ENCODE measurements around the gene BACH2. TPM values are rescaled to one million over a fixed set of nuclear protein-coding genes. Genes with fewer than 3 reads are reported as not detected.

The BACH2 gene
- polyA plus RNA-seq, 2 of the 4 experiments (the other 2 are of a cell fraction), result 0.01 to 0.36 TPM

GRCh38 chr6:89932245-89932802 lies 364.3 kb downstream of the BACH2 start:
- POLR2A ChIA-PET, result no interaction called here
- no peaks in the 10 kb centered on the region for H3K9me3 ChIP-seq
- TF ChIP-seq CHD4 (IDR thresholded peaks at IDR 0.05; ENCODE audit: borderline replicate concordance) (no peak), E2F6 (IDR thresholded peaks at IDR 0.05; ENCODE audit: borderline replicate concordance, low read depth) (no peak)
- H3K4me1 ChIP-seq, result peaks cover 8% of the 10 kb centered on the region; the same call in 2 of the 3 replicates
- H3K4me2 ChIP-seq, result no peak overlapping the region
- no peak overlapping the region for H3K4me3 ChIP-seq
- no peak overlapping the region for H3K27ac ChIP-seq
- DNase-seq (ENCODE audit: low read depth in 1 of 2, low spot score in 1 of 2) (no peak), FAIRE-seq (no peak), ATAC-seq (no peak)
- CTCF ChIA-PET, result interaction anchor here (0.9 kb wide), 1 partner anchor 11 kb away, joined by 3 read pairs; no protein-coding TSS in a partner anchor
- WGBS (ENCODE audit: missing lambda C conversion rate), result 80% methylated on average over 20 of the region's 22 CpGs

GRCh38 chr6:89930789-89931188 lies 365.9 kb downstream of the BACH2 start:
- CTCF ChIA-PET, result interaction anchor here (1.7 kb wide), 1 partner anchor 10 kb away, joined by 15 read pairs; no protein-coding TSS in a partner anchor
- Histone ChIP-seq H3K27ac (no peak overlapping the region), H3K4me2 (no peak overlapping the region), H3K4me3 (no peak overlapping the region), H3K9me3 (no peaks in the 10 kb centered on the region), H3K4me1 (peaks cover 8% of the 10 kb centered on the region; the same call in 2 of the 3 replicates)
- ATAC-seq (no peak), FAIRE-seq (no peak), DNase-seq (ENCODE audit: low read depth in 1 of 2, low spot score in 1 of 2) (no peak)
- TF ChIP-seq CBX2 (IDR thresholded peaks at IDR 0.05; ENCODE audit: borderline replicate concordance, low read depth), result no peak
- no peak for TF ChIP-seq CBX8 (IDR thresholded peaks at IDR 0.05)
- TF ChIP-seq CEBPB (IDR thresholded peaks at IDR 0.05), result no peak
- no peak for TF ChIP-seq NR3C1 (IDR thresholded peaks at IDR 0.05)
- no peak for TF ChIP-seq BCL3 (IDR thresholded peaks at IDR 0.05)
- TF ChIP-seq ZFP36 (IDR thresholded peaks at IDR 0.05; ENCODE audit: borderline replicate concordance, partially characterized antibody), result no peak
- no peak for TF ChIP-seq HOXA7 (CRISPR knock-in tag; IDR thresholded peaks at IDR 0.05)
- no peak for TF ChIP-seq KDM5A (IDR thresholded peaks at IDR 0.05)
- TF ChIP-seq MAZ (IDR thresholded peaks at IDR 0.05; ENCODE audit: borderline replicate concordance, low read depth, low read length), result no peak
- TF ChIP-seq TFCP2L1 (CRISPR knock-in tag; IDR thresholded peaks at IDR 0.05), result no peak
- no peak for TF ChIP-seq E2F6 (IDR thresholded peaks at IDR 0.05; ENCODE audit: borderline replicate concordance, low read depth)
- POLR2A ChIA-PET, result no interaction called here
- WGBS (ENCODE audit: missing lambda C conversion rate), result 71% methylated on average over 5 of the region's 5 CpGs

GRCh38 chr6:89928604-89929003 lies 368.0 kb downstream of the BACH2 start:
- peaks cover 8% of the 10 kb centered on the region; the same call in 2 of the 3 replicates for H3K4me1 ChIP-seq
- H3K4me2 ChIP-seq, result no peak overlapping the region
- POLR2A ChIA-PET, result no interaction called here
- CTCF ChIA-PET, result no interaction called here
- no peak overlapping the region for H3K27ac ChIP-seq
- TF ChIP-seq ZFP36 (IDR thresholded peaks at IDR 0.05; ENCODE audit: borderline replicate concordance, partially characterized antibody), result no peak
- TF ChIP-seq CHD4 (IDR thresholded peaks at IDR 0.05; ENCODE audit: borderline replicate concordance), result no peak
- no peak for TF ChIP-seq TP53 (CRISPR knock-in tag; IDR thresholded peaks at IDR 0.05)
- TF ChIP-seq EP300 (IDR thresholded peaks at IDR 0.05), result no peak
- no peak for TF ChIP-seq SREBF2 (IDR thresholded peaks at IDR 0.05)
- TF ChIP-seq E2F6 (IDR thresholded peaks at IDR 0.05; ENCODE audit: borderline replicate concordance, low read depth), result no peak
- no peak for TF ChIP-seq CEBPB (IDR thresholded peaks at IDR 0.05)
- TF ChIP-seq PBX3 (IDR thresholded peaks at IDR 0.05), result no peak
- no peak for TF ChIP-seq KDM5A (IDR thresholded peaks at IDR 0.05)
- TF ChIP-seq SMC3 (IDR thresholded peaks at IDR 0.05), result no peak
- TF ChIP-seq FOXS1 (CRISPR knock-in tag; IDR thresholded peaks at IDR 0.05), result no peak
- no peak for TF ChIP-seq USF2 (IDR thresholded peaks at IDR 0.05)
- TF ChIP-seq HOXB5 (CRISPR knock-in tag; IDR thresholded peaks at IDR 0.05), result no peak
- TF ChIP-seq ZNF302 (CRISPR knock-in tag; IDR thresholded peaks at IDR 0.05), result no peak
- no peak for FAIRE-seq
- DNase-seq (ENCODE audit: low read depth in 1 of 2, low spot score in 1 of 2), result no peak
- ATAC-seq, result 0 out of 6 replicates have a peak, but pooled peaks of 1 of the 2 experiments have one; percentile 31
- no peak overlapping the region for H3K4me3 ChIP-seq
- no peaks in the 10 kb centered on the region for H3K9me3 ChIP-seq
- 32% methylated on average over 6 of the region's 6 CpGs for WGBS (ENCODE audit: missing lambda C conversion rate)
